GM18507 (cell line): ENCODE data around the gene TRNAU1AP.
"Not testable (repeated sequence)": the region's sequence is repeated elsewhere in the genome, so short reads cannot be mapped to it uniquely, and the experiment has no call there.

ENCODE experiments used
- DNase-seq: peaks from one replicate; pipeline ENCODE4 v3.0.0; 2011; ENCODE audit warnings: low read depth; ENCODE audit not compliant: insufficient read length; ENCODE audit errors: extremely low spot score
- FAIRE-seq: peaks from 2 replicates; lab custom pipeline; 2011; peaks lifted over from hg19 to GRCh38; lab: Jason Lieb, UNC

Gene TRNAU1AP

GRCh38 chr1:28571911-28572310 is 19.0 kb downstream of the TRNAU1AP start:
- no peak for FAIRE-seq
- DNase-seq: no peak

GRCh38 chr1:28572891-28573290 is 20.0 kb downstream of the TRNAU1AP start:
- FAIRE-seq, DNase-seq: not testable (repeated sequence)

- FAIRE-seq (no peak), DNase-seq (no peak)
These were observed 20.7 kb downstream of the TRNAU1AP start for GRCh38 chr1:28573564-28573963.

- DNase-seq: no peak
- FAIRE-seq: no peak
These were observed 24.3 kb downstream of the TRNAU1AP start for GRCh38 chr1:28577052-28577678.

GRCh38 chr1:28577738-28578536 is 25.1 kb downstream of the TRNAU1AP start:
- DNase-seq (no peak), FAIRE-seq (no peak)

GRCh38 chr1:28578696-28579218 is 25.9 kb downstream of the TRNAU1AP start:
- FAIRE-seq (no peak), DNase-seq (no peak)

GRCh38 chr1:28579401-28579800 is 26.5 kb downstream of the TRNAU1AP start:
- FAIRE-seq: no peak

GRCh38 chr1:28580722-28581530 is 28.0 kb downstream of the TRNAU1AP start:
- DNase-seq: no peak

More at GRCh38 chr1:28579401-28579800, 26.5 kb downstream of the TRNAU1AP start:
- no peak for DNase-seq

GRCh38 chr1:28581531-28582247 is 28.8 kb downstream of the TRNAU1AP start:
- DNase-seq (peak; percentile 93), FAIRE-seq (peak; percentile 77)

More at GRCh38 chr1:28580722-28581530, 28.0 kb downstream of the TRNAU1AP start:
- no peak for FAIRE-seq

- FAIRE-seq (no peak), DNase-seq (no peak)
These were observed 29.3 kb downstream of the TRNAU1AP start for GRCh38 chr1:28582248-28582615.

- peak; percentile 91 for FAIRE-seq
- not testable (repeated sequence) for DNase-seq
These were observed 33.9 kb downstream of the TRNAU1AP start for GRCh38 chr1:28586585-28587391.

GRCh38 chr1:28591708-28592320 is 38.9 kb downstream of the TRNAU1AP start, which contains the start of gene RAB42:
Gene RAB42 (plus strand): TSS chr1:28592265. CDS start chr1:28592512, 247 bp downstream.
- DNase-seq (no peak), FAIRE-seq (no peak)

- FAIRE-seq (no peak), DNase-seq (no peak)
These were observed 39.6 kb downstream of the TRNAU1AP start for GRCh38 chr1:28592321-28593071.

GRCh38 chr1:28593988-28594356 is 41.1 kb downstream of the TRNAU1AP start:
- FAIRE-seq, DNase-seq: not testable (repeated sequence)

GRCh38 chr1:28594686-28595411 is 42.0 kb downstream of the TRNAU1AP start:
- not testable (repeated sequence) for FAIRE-seq, DNase-seq

GRCh38 chr1:28595412-28596191 is 42.7 kb downstream of the TRNAU1AP start:
- FAIRE-seq (no peak), DNase-seq (no peak)
